Skin of body (tissue), 2 donors: ENCODE measurements around the gene API5. TPM values are rescaled to one million over a fixed set of nuclear protein-coding genes. Genes with fewer than 3 reads are reported as not detected.
"Not testable (repeated sequence)": the region's sequence is repeated elsewhere in the genome, so short reads cannot be mapped to it uniquely, and the experiment has no call there.

Source experiments
- DNase-seq: peaks from one replicate; lab custom pipeline; 2025; lab: John Stamatoyannopoulos, UW
- total RNA-seq: library from RNA; depleted of rRNA; stranded (reverse); fragments of >200 nt; gene quantifications from one replicate; pipeline ENCODE4 v1.2.3, GENCODE V29; 2014

Gene API5
- total RNA-seq, result 72.5 TPM

DNA sequence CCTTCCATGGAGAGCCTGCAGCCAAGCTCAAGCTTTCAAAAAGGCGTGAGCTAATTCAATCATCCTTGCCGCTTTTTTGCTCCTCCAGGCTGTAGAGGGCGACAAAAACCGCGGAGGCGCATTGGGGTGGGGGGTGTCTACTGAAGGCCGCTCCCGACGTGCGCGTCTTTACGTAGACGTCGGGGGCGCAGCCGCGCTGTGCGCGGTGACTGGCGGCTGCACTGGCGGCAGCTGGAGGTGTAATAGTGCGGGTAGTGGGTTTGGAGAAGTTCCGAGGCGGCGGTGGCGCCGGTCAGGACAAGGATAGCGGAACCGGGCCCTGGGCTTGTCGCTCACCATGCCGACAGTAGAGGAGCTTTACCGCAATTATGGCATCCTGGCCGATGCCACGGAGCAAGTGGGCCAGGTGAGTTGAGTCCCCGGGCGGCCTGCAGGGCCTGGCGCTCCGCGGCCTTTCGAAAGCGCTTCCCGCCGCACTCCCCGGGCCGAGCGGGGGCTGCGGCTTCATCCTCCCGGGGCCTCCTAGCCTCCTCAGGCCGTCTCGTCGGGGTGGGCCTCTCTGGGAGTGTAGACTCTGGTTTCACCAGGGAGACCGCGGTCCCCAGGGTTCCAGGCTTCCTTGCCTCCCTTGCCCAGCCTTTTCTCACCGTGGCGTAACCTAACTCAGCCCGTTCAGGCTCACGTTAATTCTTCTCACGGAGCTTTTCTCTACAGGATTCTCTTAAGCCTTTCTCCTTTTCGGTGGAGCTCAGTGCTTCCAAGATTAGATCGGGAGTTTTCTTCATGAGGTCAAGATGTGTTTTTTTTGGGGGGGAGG lies at the start of gene API5:
Gene API5, plus strand, starts transcription at position 206 of the 817 bp plus-strand sequence. Its CDS starts 132 bp downstream, at position 338.
- DNase-seq, result peak; percentile 95

DNA sequence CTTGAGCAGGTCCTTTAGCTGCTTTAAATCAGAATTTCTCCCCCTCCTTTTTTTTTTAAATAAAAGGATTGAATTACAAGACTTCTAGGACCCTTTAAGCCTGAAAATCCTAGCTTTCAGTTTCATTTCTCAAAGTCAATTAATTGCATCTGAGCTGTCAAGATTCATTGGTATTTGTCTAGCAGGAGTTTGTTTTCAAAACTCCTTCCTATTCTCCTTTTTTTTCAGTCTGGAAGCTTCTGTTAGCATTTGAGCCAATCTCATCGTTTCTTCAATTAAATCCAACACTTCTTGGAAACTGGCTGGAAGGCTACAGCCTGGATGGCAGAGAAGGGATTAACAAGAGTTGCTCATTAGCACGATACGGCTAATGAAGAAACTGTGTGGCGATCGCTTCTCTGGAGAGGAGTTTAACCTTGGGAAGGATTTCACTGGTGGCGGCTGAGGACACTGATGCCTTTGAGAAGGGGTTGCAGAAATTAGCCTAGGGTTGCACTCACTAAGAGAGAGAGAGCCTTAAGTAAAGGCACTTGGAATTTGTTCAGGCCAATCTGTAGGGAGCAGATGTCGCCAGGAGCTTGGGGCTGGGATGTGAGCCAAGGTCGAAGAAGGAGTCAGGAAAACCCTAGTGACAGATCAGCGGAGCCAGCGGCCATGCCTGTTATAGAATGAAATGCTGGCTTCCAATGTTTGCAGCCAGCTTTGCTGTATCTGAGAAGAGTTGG lies 43.8 kb upstream of the API5 start:
- peak; percentile 22 for DNase-seq

DNA sequence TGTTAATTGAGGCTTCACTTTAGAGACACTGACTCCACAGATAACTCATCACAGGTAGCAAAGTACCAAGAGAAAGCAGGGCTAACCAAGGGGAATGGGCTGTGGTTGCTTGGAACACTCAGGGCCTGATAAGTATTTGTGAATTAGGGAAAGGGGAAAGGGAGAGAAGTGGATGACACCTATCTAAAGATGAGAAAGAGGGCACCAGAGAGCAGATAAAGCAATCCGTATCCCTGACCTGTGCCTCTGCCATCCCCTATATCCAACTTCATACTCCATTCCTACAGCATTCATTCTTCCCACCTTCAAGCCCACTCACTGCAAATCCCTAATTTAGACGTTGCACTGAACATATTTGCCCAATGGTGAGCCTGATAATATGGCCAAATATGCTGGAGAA lies 43.0 kb upstream of the API5 start:
- DNase-seq, result no peak

DNA sequence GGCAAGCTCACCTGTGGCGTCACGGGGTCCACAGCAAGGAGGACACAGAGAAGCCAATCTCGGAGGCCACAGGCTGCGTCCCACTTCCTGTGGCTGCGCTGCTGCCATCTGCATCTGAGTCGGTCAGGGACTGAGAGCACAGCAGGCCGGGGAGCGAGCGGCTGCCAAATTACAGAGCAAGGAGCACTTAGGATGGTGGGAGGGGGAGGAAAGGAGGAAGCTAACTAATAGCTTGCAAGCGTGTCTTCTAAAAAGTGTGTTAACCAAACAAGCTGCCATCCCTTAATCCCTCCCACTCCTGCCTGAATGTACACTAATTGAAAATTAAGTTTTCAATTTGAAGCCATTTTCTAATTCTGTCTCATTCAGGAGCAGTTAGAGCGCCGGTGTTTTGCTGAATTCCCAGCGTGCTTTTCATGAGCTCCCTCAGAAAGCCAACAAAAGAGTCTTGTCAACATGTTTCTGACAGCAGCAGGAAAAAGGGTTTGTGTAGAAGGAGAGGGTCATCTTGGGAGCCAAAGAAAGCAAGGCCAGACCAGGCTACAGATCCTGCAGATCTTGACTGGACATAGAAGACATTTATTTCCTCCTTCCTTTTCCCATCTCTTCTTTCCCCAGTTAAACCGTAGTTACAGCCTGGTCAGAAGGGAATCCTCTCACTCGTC lies 42.4 kb upstream of the API5 start:
- no peak for DNase-seq

DNA sequence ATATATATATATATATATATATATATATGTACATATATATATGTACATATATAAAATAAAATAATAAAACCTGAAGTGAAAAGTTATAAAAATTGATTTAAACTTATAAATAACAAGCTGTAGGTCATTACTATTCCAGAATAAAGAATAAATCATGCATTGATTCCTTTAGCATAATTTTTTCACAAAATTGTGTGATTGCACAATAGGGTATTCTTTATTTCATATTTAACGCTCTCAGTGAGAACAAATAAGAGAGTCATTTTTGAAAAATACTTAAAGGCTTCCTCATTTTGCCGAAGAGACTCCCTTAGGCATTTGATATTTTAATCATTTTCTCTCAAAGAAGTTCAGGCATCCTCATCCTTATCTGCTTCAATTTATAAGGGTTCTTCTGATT lies 41.3 kb upstream of the API5 start:
- DNase-seq, result no peak

DNA sequence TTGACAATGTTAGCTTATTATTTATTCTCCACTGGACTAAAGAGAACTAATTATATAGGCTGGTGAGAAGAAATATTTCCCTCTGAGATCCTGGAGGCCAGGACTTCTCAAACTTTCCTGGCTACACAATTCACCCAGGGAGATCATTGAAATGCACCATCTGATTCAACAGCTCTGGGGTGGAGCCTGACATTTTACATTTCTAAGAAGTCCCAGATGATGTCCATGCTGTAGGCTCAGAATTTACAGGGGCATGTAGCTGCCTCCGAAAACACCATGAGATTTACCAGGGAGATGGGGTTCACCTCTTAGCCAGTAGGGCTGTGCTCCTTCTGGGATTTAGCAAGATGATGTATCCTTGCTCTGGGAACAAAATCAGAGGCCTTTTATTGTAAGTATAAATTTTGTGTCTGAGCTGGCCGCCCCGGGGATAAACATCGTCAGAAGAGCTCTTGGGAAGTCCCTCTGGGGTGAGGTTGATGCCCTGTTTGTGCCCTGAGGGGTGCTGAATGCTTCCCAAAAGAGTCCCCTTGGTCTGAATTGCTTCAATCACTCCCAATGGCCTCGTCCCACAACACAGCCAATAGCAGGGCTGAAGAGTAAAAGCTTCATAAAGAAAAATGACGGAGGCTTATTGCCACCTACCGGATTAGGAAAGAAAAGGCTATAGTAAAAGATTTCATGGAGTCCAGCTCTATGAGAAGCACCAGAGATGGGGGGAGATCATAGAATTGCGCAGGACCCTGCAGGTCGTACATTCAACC lies 33.4 kb upstream of the API5 start:
- DNase-seq, result peak; percentile 32

DNA sequence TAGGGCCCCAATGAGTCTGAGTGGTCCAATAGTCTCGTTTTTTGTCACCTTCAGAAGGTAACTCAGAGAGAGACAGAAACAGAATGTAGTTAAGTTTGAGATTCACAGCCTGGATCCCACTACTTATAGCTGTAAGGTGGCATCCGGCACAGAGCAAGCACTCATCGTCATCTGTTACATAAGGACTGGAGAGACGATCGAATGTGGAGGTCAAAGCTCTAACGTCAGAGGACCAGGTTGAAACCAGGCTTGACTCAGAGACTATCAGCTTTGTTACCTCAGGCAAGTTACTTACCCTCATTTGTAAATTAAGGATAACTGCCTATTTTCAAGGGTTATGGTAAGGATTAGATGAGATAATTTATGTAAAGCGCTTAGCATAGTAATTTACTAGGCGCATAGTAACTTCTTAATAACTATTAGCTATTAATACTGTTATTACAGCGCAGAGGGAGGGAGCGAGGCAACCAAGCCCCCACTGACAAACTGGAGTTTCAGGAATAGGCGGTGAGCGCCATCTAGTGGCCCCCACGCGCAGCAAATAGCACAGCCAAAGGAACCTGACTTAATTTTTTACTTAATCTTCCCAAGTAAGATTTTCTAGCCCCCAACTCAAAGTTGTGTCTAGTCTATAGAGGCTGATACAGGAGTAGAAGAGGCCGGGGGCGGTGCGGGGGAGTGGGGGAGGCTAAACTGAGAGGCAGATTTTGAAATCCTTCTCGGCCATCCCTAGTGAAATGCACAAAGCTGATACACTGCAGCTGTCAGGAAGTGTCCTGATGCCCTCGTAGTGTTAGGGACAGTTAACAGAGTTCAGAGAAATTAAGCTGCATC lies 29.0 kb upstream of the API5 start:
- no peak for DNase-seq

DNA sequence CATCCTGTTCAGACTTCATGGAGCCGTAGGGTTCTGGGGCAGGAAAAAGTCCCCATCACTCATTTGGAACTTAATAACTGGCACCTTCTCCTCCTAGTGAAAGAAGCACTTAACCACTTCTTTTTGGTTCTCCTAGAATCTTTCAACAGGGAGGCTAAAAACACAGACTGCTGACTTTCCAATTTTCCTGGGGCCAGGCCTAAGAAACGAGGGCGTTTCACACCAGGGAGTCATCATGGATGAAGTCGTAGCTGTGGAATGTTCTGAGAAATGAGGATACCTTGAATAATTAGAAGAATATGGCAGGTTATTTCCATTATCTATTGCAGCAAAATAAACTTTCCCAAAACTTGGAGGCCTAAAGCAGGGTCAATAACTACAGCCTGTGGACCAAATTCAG lies 26.0 kb upstream of the API5 start:
- no peak for DNase-seq

DNA sequence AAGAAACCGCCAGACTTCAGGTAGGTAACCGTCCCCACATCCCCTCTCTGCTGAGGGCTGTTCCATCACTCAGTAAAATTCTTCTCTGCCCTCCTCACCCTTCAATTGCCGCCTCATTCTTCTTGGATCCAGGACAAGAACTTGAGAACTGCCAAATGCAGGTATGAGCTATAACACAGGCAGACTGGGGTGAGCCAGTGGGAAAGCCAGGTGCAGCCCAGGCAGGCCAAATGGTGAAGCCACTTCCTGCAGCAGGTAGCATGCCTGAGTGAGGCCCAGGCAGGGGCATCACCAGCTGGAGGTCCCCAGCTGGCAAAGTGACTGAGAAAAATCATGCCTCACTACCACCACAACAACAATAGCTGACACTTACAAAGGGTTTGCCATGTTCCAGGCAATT lies 22.4 kb upstream of the API5 start:
- DNase-seq, result no peak

DNA sequence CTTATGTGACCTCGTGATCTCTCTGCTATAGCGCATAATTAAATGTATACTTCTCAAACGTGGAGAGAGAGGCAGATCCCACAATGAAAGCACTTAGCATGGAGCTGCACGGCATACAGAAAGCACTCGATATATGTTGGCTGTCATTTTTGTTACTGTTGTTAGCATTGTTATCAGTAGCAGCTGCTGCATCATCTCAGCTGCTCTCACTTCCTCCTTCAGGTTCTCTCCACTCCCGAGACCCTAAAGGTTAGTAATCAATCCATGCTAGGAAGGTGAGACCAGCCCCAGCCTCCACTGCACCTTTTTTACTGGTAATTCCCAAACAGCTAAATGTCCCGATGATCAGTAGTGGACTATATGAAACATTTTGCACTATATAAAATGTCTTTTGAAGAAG lies 13.4 kb upstream of the API5 start:
- no peak for DNase-seq

DNA sequence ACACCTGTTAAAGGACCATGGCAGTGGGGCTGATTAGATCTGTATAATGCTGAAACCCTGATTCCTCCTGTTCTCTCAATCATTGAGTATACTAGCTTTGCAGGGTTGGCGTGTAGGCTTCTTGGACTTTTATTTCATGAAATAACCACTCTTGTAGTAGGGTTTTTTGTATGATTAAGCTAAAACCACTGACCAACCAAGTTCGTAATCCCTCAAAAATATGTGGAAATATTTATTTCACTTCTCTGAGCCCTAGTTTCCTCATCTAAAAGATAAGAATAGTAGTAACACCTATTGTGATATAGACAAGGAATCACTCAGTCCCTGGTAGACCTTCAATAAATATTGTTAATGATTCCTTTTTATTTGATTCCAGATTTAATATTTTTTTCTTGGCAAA lies 4.2 kb downstream of the API5 start:
- DNase-seq, result no peak

DNA sequence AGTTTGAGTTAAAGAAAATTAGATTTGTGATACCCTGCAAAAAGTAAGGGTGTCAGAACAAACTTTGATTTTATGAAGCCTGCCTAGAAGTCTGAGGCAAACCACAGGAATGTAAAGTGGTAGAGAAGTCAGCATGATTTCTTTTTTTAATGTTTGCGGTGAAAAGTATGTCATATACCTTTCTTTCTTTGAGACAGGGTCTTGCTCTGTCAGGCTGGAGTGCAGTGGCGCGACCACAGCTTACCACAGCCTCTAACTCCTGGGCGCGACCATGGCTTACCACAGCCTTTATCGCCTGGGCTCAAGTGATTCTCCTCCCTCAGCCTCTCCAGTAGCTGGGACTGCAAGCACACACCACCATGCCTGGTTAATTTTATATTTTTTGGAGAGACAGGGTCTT lies 4.7 kb downstream of the API5 start:
- DNase-seq, result no peak

DNA sequence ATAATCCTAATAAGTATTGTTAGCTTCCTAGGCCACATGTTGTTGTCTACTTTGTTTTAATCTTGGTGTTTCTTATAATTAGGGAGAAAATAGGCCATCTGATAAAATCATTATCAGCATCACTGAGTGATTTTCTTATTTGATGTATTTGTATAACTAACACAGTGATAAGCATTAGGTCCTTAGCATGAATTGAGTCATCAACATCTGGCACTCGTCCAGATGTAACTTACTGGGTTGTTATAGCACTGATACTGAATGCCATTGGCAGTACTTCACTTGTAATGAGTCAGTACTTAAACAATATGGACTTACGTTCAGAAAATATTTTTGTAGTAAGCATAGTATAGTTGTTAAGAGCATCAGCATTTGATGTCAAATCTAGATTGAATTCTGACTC lies 16.2 kb downstream of the API5 start:
- DNase-seq, result no peak

DNA sequence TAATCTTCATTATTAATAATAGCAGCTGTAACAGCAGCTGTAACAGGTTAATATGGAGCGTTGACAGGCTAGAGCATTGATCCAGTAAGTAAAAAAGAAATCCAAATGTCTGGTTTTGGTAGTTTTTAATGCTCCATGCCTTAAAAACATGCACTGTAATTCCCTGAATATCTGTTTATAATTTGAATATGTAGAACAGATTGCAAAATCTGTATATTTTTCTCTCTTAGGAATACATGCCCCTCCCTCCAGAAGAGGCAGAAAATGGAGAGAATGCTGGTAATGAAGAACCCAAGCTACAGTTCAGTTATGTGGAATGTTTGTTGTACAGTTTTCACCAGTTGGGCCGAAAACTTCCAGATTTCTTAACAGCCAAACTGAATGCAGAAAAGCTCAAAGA lies 16.7 kb downstream of the API5 start:
- no peak for DNase-seq

DNA sequence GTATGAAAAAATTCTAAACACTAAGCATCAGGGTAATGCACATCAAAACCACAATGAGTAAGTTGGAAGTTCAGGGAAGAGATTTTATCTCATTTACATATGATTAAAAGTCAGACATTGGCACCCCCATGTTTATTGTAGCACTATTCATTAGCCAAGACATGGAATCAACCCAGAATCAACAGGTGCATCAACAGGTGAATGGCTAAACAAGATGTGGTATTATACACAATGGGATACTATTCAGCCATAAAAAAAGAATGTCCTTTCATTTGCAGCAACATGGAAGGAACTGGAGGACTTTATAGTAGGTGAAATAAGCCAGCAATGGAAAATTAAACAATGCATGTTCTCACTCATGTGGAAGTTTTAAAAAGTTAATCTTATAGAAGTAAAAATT lies 29.4 kb downstream of the API5 start:
- no peak for DNase-seq

DNA sequence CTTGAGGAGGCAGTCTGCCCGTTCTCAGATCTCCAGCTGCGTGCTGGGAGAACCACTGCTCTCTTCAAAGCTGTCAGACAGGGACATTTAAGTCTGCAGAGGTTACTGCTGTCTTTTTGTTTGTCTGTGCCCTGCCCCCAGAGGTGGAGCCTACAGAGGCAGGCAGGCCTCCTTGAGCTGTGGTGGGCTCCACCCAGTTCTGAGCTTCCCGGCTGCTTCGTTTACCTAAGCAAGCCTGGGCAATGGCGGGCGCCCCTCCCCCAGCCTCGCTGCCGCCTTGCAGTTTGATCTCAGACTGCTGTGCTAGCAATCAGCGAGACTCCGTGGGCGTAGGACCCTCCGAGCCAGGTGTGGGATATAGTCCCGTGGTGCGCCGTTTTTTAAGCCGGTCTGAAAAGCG lies 39.6 kb downstream of the API5 start:
- not testable (repeated sequence) for DNase-seq

DNA sequence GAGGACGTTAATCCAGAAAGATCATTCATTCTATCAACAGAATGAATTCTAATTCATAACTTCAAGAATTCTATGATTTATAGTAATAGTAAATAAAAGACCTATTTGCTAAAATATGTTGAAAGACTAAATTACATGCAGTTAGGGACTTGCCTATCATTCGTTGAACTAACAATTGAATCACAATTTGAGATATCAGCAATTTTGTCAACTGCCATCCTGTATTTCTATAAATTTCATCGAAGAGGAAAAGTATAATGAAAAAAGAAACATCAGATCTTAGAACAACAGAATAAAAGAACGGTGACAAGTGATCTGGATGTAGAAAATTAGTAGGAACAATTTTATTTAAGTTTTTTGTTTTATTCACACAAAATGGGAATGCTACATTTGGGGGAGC lies 42.5 kb downstream of the API5 start:
- no peak for DNase-seq

DNA sequence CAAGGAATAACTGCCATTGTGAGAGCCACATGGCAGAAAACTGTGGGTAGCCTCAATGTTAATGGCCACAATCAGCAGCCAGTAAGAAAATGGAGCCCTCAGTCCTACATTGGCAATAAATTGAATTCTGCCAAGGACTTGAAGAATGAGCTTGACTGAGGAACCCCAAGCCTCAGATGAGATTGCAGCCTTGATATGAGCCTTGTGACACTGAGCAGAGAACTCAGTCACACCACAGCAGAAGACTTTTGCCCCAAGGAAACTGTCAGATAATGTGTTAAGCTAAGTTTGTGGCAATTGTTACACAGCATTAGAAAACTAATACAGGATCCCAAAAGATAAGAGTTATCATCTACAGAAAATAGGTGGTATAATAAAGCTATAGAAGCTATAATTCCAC lies 44.5 kb downstream of the API5 start:
- no peak for DNase-seq

DNA sequence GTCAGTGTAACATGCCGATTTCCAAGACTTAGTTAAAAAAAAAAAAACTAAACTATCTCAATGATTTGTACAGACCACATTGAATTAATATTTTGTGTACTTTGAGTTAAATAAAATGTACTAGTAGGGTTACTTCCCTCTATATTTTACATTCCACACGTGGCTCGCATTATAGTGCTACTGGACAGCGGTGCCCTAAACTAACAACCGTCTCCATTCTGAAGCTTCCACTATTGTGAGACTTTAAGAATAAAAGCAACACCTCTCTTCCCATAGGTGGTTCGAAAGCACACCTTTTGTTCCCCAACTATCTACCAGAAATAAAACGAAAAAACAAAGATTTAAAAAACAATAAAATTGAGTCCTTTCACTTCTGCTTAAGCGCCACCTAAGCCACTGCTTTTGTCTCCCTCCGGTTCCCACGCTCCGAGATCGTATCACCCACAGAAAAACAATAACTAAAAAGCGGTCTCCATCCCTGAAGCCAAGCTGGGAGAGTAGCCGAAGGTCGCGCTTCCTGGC lies 46.5 kb downstream of the API5 start:
- no peak for DNase-seq

DNA sequence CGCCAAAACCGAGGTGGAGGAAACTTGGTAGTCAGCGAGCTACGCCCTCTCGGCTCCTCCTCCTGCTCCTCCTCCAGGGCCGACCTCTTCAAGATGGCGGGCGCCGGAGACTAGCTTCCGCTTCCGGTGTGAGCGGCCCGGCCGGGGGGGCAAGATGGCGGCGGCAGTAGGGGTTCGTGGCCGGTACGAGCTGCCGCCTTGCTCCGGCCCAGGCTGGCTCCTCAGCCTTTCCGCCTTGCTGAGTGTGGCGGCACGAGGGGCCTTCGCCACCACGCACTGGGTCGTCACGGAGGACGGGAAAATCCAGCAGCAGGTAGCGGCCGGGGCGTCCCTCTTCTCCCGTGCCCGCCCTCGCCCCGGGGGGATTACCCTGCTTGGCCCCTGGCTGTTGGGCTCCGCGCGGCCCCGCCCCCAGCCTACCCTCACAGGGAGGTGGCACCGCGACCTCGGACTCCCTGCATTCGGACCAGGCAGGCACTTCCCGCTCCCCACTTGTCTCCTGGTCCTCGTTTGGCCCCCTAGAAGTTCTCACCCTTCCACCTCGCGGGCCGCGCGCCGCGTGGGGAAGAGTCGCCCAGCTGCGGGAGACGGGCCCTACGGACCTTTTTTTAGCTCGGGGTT lies 47.1 kb downstream of the API5 start, which contains the start of gene TTC17:
Gene TTC17, plus strand, starts transcription at position 120 of the 621 bp plus-strand sequence. Its CDS starts 35 bp downstream, at position 155.
- peak; percentile 88 for DNase-seq
